Neural progenitor cell (in vitro differentiated cells): ENCODE measurements around the gene RBMS1.

Source experiments
- CTCF ChIP-seq: fragments of 200-600 bp; sonication (generic); IDR thresholded peaks from 2 replicates; pipeline ENCODE4 v1.5.1; 2017; ENCODE audit warnings: antibody characterized with exemption, mild to moderate bottlenecking
- EZH2 ChIP-seq: fragments of 200-600 bp; sonication (generic); IDR thresholded peaks from 2 replicates; pipeline ENCODE4 v1.6.1; 2017; ENCODE audit warnings: antibody characterized with exemption, mild to moderate bottlenecking, moderate library complexity
- EZH2phosphoT487 ChIP-seq: fragments of 200-600 bp; sonication (generic); IDR thresholded peaks from 2 replicates; pipeline ENCODE4 v1.6.1; 2017; ENCODE audit warnings: antibody characterized with exemption

GRCh38 chr2:160301420-160301819 is 192.2 kb downstream of the RBMS1 start:
- TF ChIP-seq CTCF (no peak), EZH2phosphoT487 (no peak), EZH2 (no peak)
